HG03354 (cell line): ENCODE measurements around the gene GAGE10.

Source experiments
- ATAC-seq: cut with Tn5 transposase; IDR thresholded peaks from one replicate; pipeline ENCODE4 v1.9.1; 2021; ENCODE audit warnings: mild to moderate bottlenecking; ENCODE audit not compliant: unreplicated experiment, poor library complexity, severe bottlenecking

GAGE10 gene

DNA sequence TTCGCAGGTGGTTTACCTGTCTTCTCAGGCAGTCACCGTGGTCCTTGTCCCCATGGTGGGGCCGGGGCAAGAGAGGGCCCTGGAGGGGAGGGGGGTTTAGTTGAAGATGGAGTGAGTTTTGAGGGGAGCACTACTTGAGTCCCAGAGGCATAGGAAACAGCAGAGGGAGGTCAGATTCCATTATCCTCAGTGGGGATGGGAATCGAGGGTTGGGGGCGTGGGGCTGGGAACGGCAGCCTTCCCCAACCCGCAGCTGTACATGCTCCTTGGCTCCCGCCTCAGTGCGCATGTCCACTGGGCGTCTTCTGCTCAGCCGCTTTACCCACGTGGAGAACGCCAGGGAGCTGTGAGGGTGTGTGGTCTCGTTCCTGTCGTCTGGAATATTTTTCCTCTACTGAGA, at the start of gene GAGE10:
Gene GAGE10, plus strand, starts transcription at position 301 of the 400 bp plus-strand sequence. CDS start 1,214 bp downstream, outside the sequence.
- no peak for ATAC-seq

DNA sequence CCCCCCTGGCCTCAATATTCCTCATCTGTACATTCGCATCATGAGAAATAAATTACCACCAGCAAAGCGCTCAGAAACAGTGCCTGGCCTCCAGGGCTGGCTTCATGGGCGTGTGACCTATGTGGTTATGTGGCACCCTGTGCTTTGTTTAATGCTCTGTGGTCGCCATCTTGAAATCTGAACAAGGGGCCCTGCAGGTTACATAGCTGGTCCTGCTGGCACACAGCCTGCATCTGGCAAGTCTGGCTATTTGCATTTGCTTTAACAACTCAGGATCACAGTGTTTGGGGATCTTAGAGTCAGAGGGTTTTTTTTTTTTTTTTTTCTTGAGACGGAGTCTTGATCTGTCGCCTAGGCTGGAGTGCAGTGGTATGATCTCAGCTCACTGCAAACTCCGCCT, 48.8 kb upstream of the GAGE10 start:
- ATAC-seq, result no peak

DNA sequence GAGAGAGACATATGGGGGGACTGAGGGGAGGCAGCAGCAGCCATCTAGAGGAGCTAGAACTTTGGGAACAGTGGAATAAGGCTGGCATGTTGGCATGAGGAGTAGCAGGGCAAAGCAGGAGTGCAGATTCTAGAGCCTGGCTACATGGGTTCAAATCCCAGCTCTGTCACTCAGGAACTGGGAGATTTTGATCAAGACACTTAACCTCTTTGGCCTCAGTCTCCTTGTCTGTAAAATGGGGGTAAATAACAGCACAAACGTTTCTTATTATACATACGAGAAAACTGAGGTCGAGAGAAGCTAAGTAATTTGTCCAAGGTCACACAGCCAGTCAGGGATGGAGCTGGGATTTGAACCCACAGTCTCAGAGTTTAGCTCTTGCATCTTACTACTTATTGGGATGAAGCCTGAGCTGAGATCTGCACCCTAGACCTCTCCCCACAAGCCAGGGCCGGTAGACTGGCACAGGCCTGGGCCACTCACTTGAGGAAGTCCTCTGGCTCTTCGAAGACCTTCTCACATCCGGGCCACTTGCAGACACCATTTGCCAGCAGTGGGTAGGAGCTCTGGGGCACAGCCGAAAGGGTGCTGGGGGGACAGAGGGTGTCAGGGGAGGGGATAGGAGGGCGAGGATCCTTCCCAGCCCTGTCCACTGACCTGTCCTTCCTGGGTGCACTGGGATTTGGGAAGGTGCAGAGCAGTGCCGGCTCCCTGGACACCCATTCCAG, 47.0 kb upstream of the GAGE10 start:
- no peak for ATAC-seq

DNA sequence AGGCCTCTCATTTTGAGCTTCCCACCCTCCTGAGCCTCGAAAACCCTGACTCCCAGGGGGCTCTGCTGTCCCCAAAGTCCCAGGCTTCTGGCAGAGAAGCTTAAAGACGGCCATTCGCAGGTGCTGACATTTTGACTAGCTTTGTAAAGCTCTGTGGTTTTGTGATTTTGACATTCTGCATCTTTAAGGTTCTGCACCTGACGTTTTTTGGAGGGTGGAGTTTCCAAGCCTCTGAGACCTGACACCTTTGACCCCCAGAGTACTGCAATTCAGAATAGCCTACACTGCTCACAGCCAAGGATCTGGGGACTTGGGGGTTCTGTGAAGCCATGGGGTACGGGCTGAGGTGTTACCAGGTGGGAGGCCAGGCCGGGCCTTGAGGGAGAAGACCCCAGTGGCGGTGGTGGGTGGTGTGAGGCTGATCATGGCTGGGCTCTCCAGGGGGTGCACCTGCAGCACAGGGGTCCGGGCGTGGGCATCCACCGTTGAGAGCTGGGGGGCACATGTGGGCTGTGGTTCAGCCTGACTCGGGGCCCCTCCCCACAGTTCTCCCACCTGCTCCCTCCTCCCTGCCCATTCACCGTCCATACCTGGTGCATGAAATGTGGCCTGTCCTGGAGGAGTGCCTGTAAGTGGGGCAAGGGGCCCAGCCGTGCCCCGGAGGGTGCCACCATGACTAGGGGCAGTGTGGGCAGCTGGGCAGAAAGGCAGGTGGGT, 46.2 kb upstream of the GAGE10 start:
- ATAC-seq, result no peak

- ATAC-seq, result no peak
Measured at GRCh38 chrX:49257846-49258748, 45.3 kb upstream of the GAGE10 start.

GRCh38 chrX:49258749-49259124, 44.7 kb upstream of the GAGE10 start:
- no peak for ATAC-seq

GRCh38 chrX:49260221-49260985, 43.0 kb upstream of the GAGE10 start:
- ATAC-seq, result no peak

DNA sequence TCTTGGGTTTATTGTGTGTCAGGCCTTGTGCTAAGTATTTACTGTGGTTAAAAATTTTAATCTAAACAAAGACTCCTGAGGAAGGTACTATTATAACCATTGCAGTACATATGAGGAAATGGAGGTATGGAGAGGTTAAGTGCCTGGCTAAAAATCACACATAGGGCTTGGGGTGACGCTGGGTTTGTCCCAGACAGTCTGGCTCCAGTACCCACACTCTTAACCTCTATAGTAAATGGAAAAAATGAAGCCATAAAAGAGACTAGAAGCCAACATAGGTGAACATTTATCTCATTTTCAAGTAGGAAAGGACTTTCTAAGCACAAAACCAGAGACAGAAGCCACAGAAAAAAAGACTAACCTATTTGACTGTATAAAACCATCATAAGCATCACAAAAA, 40.8 kb upstream of the GAGE10 start:
- ATAC-seq, result no peak

DNA sequence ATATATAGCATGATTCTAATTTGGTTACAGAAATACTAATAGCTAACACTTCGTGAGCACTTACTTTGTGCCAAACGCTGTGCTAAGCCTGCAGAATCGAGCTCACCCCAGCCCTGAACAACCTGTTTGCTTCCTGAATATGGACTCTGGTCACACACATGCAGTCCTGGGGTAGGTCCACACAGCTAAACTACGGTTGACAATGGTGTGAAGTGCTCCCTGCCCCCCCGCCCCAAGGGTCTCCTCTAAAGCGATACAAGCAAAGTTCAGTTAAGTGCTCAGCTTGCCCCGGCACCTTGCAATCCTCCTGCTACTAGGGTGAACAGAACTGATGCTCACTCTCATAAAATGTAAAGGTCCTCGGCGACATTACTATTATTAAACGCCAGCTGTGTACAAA, 39.8 kb upstream of the GAGE10 start:
- no peak for ATAC-seq

- ATAC-seq, result no peak
Measured at GRCh38 chrX:49264460-49264859, 39.0 kb upstream of the GAGE10 start, which contains the start of gene FOXP3. FOXP3 (minus strand) TSS chrX:49264710; CDS start chrX:49258505, 6,205 bp downstream.

GRCh38 chrX:49266523-49267445, 36.7 kb upstream of the GAGE10 start:
- no peak for ATAC-seq

- ATAC-seq, result no peak
Measured at GRCh38 chrX:49268702-49269009, 34.8 kb upstream of the GAGE10 start.

- peak; percentile 87 for ATAC-seq
Measured at GRCh38 chrX:49269010-49269766, 34.3 kb upstream of the GAGE10 start.

- peak; percentile 25 for ATAC-seq
Measured at GRCh38 chrX:49269767-49270248, 33.6 kb upstream of the GAGE10 start, which contains the start of gene PPP1R3F. PPP1R3F (plus strand) TSS chrX:49269793; CDS start chrX:49269870, 77 bp downstream.

GRCh38 chrX:49270249-49270921, 33.1 kb upstream of the GAGE10 start:
- ATAC-seq, result no peak

- ATAC-seq, result no peak
Measured at GRCh38 chrX:49271341-49271740, 32.1 kb upstream of the GAGE10 start.

- ATAC-seq, result no peak
Measured at GRCh38 chrX:49272421-49272820, 31.0 kb upstream of the GAGE10 start.
